HEK293 (cell line): ENCODE measurements around the gene SNAP91.

Source experiments
- KLF8 ChIP-seq: fragments of 450-650 bp; formaldehyde crosslinking; IDR thresholded peaks from 2 replicates; pipeline ENCODE4 v1.5.1; 2016; ENCODE audit warnings: missing biosample characterization, missing genetic modification characterization
- TF ChIP-seq, protein P1 (sequence below): fragments of 450-650 bp; formaldehyde crosslinking; IDR thresholded peaks from 2 replicates; pipeline ENCODE4 v1.5.1; 2016; ENCODE audit warnings: missing biosample characterization, missing genetic modification characterization

DNA sequence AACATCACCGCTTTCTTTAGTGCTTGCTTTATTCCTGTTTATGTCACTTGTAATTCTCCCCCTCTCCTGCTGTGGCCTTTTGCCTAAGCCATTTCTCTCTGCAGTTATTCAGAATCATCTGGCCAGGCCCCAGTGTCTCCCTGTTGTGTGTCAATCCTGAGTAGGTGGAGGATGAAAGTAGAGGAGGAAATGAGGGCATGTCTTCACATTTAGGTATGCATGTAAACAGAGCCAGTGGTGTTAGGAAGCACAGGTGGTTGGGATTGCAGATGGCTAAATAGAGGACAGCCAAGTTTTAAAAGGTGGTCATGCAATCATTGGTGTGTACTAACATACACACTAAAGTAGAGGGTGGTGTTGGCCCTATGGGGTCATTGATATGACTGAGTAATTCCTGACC is 191.4 kb downstream of the SNAP91 start:
- TF ChIP-seq KLF8: no peak
- TF ChIP-seq, protein P1, sequence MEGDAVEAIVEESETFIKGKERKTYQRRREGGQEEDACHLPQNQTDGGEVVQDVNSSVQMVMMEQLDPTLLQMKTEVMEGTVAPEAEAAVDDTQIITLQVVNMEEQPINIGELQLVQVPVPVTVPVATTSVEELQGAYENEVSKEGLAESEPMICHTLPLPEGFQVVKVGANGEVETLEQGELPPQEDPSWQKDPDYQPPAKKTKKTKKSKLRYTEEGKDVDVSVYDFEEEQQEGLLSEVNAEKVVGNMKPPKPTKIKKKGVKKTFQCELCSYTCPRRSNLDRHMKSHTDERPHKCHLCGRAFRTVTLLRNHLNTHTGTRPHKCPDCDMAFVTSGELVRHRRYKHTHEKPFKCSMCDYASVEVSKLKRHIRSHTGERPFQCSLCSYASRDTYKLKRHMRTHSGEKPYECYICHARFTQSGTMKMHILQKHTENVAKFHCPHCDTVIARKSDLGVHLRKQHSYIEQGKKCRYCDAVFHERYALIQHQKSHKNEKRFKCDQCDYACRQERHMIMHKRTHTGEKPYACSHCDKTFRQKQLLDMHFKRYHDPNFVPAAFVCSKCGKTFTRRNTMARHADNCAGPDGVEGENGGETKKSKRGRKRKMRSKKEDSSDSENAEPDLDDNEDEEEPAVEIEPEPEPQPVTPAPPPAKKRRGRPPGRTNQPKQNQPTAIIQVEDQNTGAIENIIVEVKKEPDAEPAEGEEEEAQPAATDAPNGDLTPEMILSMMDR: no peak
